ENCODE results near the gene CCDC7.
"Not testable (repeated sequence)": the region's sequence is repeated elsewhere in the genome, so short reads cannot be mapped to it uniquely, and the experiment has no call there.

Gene CCDC7

DNA sequence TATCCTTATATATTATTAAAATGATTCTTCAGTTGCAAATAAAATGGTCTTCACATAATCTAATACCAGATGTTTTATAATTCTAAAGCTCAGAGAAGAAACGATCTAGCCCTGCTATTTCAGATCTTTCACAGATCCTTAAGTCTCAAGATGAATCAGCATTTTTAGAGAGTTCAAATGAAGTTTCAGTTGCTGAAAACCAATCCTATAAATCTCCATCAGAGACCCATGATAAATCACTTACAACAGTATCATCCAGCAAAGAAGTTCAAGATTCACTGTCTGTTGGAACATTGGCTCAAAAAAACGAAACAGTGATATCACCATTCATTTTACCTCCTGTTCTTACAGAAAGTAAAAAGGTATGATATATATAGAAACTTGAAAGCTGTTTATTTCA, 137.0 kb downstream of the CCDC7 start:
- DNase-seq, result no peak

- DNase-seq, result not testable (repeated sequence)
These were observed 152.1 kb downstream of the CCDC7 start for GRCh38 chr10:32598022-32598421.

GRCh38 chr10:32600317-32600716, 154.4 kb downstream of the CCDC7 start:
- DNase-seq, result no peak

GRCh38 chr10:32601562-32601961, 155.6 kb downstream of the CCDC7 start:
- not testable (repeated sequence) for DNase-seq

GRCh38 chr10:32605787-32606186, 159.8 kb downstream of the CCDC7 start:
- no peak for DNase-seq

GRCh38 chr10:32610543-32610942, 164.6 kb downstream of the CCDC7 start:
- DNase-seq, result not testable (repeated sequence)

GRCh38 chr10:32616438-32616837, 170.5 kb downstream of the CCDC7 start:
- DNase-seq, result no peak

DNA sequence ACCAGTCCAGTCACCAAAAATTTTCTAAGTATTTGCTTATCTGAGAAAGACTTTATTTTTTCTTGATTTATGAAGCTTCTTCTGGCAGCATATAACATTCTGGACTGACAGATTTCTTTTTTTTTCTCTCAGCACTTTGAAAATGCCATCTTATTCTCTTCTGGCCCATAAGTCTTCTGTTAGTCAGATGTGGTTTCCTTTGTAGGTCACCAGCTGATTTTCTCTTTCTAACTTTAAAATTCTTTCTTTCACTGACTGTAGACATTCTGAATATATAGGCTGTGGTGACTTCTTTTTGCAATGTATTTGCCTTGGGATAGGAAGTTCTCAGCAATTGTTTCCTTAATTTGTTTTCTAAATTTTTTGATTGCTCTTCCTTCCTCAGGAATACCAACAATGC, 172.5 kb downstream of the CCDC7 start:
- DNase-seq, result no peak

- DNase-seq, result no peak
These were observed 176.0 kb downstream of the CCDC7 start for GRCh38 chr10:32621969-32622368.

GRCh38 chr10:32622409-32622808, 176.5 kb downstream of the CCDC7 start:
- DNase-seq, result no peak

- DNase-seq, result no peak
These were observed 181.2 kb downstream of the CCDC7 start for GRCh38 chr10:32627183-32627582.

- DNase-seq, result no peak
These were observed 184.0 kb downstream of the CCDC7 start for GRCh38 chr10:32629910-32630309.

DNA sequence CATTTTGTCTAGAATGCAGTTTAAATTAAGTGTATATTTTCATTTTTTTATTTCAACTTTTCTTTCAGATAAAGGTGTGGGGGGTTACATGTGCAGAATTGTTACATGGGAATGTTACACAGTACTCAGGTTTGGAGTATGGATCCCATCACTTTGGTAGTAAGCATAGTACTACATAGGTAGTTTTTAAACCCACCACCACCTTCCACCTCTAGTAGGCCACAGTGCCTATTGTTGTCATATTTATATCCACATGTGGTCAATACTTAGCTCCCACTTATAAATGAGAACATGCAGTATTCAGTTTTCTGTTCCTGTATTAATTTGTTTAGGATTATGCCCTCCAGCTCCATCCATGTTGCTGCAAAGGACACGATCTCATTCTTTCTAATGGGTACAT, 200.6 kb downstream of the CCDC7 start:
- DNase-seq, result no peak

- no peak for DNase-seq
These were observed 204.3 kb downstream of the CCDC7 start for GRCh38 chr10:32650246-32650655.

DNA sequence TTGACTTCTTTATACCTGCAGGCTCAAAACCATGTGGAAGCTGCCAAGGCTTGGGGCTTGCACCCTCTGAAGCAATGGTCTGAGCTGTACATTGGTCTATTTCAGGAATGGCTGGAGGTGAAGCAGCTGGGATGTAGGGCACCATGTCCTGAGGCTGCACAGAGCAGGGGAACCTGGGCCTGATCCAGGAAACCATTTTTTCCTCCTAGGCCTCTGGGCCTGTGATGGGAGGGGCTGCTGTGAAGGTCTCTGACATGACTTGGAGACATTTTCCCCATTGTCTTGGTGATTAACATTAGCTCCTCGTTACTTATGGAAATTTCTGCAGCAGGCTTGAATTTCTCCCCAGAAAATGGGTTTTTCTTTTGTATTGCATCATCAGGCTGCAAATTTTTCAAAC, 211.5 kb downstream of the CCDC7 start:
- DNase-seq, result not testable (repeated sequence)

DNA sequence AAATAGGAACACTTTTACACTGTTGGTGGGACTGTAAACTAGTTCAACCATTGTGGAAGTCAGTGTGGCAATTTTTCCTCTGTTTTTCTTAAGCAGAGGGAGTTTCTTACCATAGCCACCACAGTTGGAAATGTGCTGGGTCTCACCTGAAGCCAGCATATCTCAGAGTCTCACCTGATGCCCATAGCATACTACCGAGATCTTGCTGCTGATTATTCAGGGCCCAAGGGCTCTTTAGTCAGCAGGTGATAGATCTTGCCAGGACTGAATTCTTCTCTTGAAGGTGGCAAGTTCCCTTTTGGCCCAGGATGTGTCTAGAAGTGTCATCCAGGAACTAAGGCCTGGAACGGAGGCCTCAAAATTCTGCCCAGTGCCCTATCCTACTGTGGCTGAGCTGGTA, 215.4 kb downstream of the CCDC7 start:
- no peak for DNase-seq

- no peak for DNase-seq
These were observed 235.0 kb downstream of the CCDC7 start for GRCh38 chr10:32680803-32681557.

GRCh38 chr10:32684291-32684690, 238.4 kb downstream of the CCDC7 start:
- DNase-seq, result no peak

GRCh38 chr10:32687116-32687515, 241.2 kb downstream of the CCDC7 start:
- no peak for DNase-seq

DNA sequence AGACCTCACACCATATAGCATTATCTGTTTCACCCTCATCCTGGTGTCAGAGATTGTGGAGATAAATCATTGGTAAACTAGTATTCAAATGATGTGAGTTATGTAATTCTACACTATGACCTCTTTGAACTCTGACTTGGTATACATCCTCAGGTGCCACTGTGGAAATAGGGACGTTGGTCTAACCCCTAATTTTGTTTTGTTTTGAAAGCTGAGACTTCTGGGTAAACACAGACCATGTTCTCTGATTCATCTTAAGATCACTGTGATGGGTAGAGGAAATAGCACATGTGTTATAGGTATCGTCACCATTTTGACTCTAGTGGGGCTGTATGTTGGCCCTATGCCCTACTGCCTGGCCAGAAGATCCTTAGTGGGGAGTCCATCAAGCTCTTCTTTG, 241.6 kb downstream of the CCDC7 start:
- DNase-seq, result no peak

GRCh38 chr10:32692174-32692573, 246.2 kb downstream of the CCDC7 start:
- peak; percentile 70 for DNase-seq

- no peak for DNase-seq
These were observed 247.6 kb downstream of the CCDC7 start for GRCh38 chr10:32693441-32693979.

DNA sequence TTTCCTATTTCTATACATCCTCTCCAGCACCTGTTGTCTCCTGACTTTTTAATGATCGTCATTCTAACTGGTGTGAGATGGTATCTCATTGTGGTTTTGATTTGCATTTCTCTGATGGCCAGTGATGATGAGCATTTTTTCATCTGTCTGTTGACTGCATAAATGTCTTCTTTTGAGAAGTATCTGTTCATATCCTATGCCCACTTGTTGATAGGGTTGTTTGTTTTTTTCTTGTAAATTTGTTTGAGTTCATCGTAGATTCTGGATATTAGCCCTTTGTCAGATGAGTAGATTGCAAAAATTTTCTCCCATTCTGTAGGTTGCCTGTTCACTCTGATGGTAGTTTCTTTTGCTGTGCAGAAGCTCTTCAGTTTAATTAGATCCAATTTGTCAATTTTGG, 253.7 kb downstream of the CCDC7 start:
- not testable (repeated sequence) for DNase-seq

DNA sequence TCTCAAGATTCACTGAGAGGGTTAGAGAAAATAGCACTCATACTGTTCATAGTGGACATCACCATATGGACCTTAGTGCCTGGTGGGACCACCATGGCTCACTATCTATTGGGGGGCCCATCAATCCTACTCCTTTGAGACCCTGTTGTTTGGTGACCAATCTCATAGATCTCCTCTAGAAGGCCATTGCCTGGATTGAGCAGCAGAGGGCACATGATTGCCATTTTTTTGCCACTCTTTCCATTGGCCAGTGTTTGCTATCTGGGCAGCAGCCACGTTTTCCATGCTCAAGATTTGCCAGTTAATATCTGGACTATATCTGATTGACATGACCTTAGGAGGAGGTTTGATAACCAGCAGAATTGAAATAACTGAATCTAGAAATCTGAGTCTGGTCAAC, 267.6 kb downstream of the CCDC7 start:
- no peak for DNase-seq

DNA sequence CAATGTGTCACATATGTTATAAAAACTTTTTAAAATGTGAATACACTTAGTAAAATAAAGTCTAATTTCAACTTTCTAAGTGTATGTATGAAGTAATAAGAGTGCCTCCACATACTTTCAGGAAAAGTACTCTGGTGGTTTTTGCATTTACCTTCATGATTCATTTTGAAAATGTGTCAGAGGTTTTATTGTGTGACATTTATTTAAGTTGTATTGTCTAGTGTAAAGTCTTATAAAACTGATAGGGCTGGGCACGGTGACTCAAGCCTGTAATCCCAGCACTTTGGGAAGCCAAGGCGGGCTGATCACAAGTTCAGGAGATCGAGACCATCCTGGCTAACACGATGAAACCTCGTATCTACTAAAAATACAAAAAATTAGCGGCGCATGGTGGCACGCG, 285.6 kb downstream of the CCDC7 start:
- DNase-seq, result no peak

All from NCI-H1048 (cell line).